GM18951 (cell line): Measurements from ENCODE around the gene RBM6.
"Not testable (repeated sequence)": the region's sequence is repeated elsewhere in the genome, so short reads cannot be mapped to it uniquely, and the experiment has no call there.

Experiments used
- POLR2A ChIP-seq: IDR thresholded peaks from 4 replicates; pipeline ENCODE4 v1.6.1; 2011; ENCODE audit warnings: mild to moderate bottlenecking; ENCODE audit not compliant: insufficient read length, insufficient read depth; ENCODE audit errors: extremely low read depth
- in situ Hi-C: fragments of 300-500 bp; cut with MboI; formaldehyde crosslinking; loops from one replicate; pipeline ENCODE4 v1.12.0; 2022; ENCODE audit warnings: low sequenced_read_pairs, mixed read lengths, inconsistent platforms; ENCODE audit not compliant: unreplicated experiment

Gene RBM6

DNA sequence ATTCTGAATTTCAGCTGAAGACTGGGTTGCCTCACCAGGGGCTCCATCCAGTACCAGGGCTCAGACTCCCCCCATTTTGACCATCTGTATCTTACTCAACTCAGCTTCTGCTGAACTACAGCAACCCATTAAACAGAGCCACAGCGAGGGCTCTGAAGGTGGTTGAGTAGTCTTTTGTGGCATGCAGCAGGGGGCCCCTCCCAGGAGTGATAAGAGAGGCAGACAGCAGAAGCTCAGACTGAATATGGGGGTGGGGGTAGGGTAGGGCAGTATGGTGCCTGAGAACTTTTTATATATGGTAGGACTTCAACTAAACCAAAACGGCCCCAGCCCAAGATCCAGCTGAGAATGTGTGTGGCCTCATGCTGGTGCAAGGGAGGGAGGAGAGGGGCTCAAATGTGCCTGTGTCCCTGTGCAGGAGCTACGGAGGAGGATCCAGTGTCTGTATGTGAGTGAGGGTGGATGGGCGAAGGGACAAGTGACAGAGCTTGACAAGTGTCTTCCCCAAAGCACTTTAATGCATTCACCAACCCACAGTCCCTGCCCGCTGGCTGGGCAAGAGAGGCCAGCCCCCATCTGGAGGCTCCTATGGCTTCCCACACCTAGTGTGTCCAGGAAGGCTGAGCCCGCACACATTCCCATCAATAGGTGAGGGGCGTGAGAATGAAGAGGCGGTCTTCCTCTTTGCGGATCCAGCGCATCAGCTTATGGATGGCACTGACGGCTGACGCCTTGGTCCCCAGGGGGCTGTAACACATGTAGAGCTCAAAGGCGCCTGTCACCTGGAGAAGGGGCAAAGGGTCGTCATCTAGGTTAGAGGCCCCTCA lies 31.4 kb upstream of the RBM6 start:
- no peak for TF ChIP-seq POLR2A
- in situ Hi-C loops = no loop called here

DNA sequence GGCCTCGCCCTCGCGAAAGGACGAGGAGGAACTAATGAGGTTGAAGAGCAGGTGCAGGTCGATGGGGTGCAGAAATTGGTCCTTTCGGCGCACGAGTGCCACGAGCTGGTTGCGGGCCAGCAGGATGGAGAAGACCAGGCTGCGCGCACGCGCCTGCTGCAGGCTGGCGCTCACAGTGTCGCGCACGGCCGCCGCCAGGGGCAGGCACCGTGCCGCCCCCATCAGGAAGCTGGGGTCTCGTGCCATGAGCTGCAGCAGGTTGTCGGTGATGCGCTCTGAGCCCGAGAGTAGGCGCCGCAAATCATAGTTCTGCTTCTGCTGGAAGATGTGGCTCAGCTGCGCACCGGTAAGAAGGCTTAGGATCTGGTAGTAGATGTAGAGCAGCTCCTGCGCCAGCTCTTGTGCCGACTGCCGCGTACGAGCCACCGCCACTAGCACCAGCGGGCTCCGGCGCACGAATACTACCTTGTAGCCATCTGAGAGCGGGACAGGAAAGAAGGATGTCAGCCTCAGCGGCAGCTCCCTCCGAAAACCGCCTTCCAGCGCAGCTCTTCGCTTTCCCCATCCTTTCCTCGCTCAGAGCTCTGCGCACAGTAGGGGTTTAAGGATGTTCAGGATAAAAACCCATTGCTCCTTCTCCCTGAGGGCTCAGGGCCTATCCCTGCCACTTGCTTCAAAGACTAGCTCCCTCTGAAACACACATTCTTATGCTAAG lies 29.4 kb upstream of the RBM6 start:
- in situ Hi-C loops = no loop called here
- TF ChIP-seq POLR2A = no peak

DNA sequence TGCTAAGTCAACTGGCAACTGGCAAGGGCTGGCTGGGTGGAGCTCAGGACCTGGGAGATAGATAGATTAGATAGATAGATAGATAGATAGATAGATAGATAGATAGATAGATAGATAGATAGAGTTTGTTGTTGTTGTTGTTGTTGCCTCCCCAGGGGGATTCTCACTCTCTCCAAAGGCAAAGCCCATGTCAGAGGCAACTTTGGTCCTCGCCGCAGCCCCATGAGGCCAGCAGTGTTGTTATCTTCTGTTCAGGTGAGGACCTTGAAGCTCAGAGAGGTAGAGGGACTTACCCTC lies 28.9 kb upstream of the RBM6 start:
- in situ Hi-C loops = no loop called here
- TF ChIP-seq POLR2A = no peak

GRCh38 chr3:49911611-49912010 lies 28.3 kb upstream of the RBM6 start:
- no peak for TF ChIP-seq POLR2A
- in situ Hi-C loops = no loop called here

DNA sequence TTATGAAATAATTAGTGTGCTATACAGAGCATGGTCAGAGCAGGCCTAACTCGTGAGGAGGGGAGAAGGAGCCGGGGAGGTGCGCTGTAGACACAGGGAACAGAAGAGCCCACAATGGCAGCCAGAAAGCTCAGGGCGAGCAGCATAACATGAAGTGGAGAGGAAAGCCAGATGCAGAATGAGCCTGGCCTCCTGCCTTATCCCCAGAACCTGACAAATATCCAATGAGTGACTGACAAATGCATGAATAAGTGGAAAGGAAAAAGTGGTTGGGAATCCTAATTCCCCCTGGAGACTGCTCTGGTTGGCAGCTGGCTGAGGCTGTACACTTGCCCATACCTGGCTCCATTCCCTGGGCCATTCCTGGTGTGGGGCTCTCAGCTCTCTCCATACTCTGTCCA lies 27.1 kb upstream of the RBM6 start:
- TF ChIP-seq POLR2A = no peak
- in situ Hi-C loops = no loop called here

- in situ Hi-C loops = no loop called here
- no peak for TF ChIP-seq POLR2A
These were observed 25.0 kb upstream of the RBM6 start for GRCh38 chr3:49914906-49915305.

- in situ Hi-C loops = no loop called here
- no peak for TF ChIP-seq POLR2A
These were observed 23.3 kb upstream of the RBM6 start for GRCh38 chr3:49916686-49917085.

DNA sequence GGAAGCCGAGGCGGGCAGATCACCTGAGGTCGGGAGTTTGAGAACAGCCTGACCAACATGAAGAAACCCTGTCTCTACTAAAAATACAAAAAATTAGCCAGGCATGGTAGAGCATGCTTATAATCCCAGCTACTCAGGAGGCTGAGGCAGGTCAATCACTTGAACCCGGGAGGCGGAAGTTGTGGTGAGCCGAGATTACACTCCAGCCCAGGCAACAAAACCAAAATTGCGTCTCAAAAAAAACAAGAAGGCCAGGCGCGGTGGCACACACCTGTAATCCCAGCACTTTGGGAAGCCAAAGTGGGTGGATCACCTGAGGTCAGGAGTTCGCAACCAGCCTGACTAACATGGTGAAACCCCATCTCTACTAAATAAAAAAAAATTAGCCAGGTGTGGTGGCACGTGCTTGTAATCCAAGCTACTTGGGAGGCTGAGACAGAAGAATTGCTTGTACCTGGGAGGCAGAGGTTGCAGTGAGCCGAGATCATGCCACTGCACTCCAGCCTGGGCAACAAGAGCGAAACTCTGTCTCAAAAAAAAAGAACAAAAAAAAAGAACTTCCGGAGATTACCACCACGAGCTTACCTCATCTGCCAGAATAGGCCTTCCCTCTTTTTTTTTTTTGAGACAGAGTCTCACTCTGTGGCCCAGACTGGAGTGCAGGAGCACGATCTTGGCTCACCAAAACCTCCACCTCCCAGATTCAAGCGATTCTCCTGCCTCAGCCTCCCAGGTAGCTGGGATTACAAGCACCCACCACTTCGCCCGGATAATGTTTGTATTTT lies 22.0 kb upstream of the RBM6 start:
- in situ Hi-C loops = not testable (repeated sequence)

DNA sequence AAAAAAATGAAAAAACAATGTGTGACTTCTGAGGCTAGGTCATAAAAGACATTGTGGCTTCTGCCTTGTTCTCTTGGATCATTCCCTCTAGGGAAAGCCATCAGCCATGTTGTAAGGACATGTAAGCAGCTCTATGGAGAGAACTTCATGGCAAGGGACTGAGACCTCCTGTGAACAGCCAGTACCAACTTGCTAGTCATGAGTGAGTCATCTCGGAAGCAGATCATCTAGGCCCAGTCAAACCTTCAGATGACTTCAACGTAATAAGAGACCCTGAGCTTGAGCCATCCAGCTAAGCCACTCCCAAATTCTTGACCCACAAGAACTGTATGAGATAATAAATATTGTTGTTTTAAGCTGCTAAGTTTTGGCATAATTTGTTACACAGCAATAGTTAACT lies 15.3 kb upstream of the RBM6 start:
- no peak for TF ChIP-seq POLR2A
- in situ Hi-C loops = no loop called here

GRCh38 chr3:49925485-49925884 lies 14.5 kb upstream of the RBM6 start:
- in situ Hi-C loops = no loop called here
- TF ChIP-seq POLR2A = no peak

- in situ Hi-C loops = no loop called here
- no peak for TF ChIP-seq POLR2A
These were observed 13.7 kb upstream of the RBM6 start for GRCh38 chr3:49926117-49926728.

- TF ChIP-seq POLR2A = no peak
- in situ Hi-C loops = no loop called here
These were observed 12.2 kb upstream of the RBM6 start for GRCh38 chr3:49927798-49928197.

GRCh38 chr3:49928481-49929017 lies 11.4 kb upstream of the RBM6 start:
- TF ChIP-seq POLR2A = no peak
- in situ Hi-C loops = no loop called here
